CD14-positive monocyte (primary cell): ENCODE measurements around the gene DGKH. TPM values are rescaled to one million over a fixed set of nuclear protein-coding genes. Genes with fewer than 3 reads are reported as not detected.

Experiments used
- DNase-seq, 3 donors: peaks; one replicate each; pipeline ENCODE4 v3.0.0-alpha.2; 2011 to 2022
- H2AFZ ChIP-seq: 2 replicates; pipeline ENCODE4 v1.6.0; 2012; ENCODE audit warnings: mild to moderate bottlenecking, low read depth, low read length, inconsistent platforms; ENCODE audit not compliant: insufficient read depth, poor library complexity, severe bottlenecking
- H3K27ac ChIP-seq, 2 donors: 1 replicate in 1 of 2; 2 replicates in 1 of 2; pipeline ENCODE4 v1.5.1; 2012 to 2013; ENCODE audit warnings: low read length in 2 of 2, control low read depth in 1 of 2, inconsistent platforms in 1 of 2, low read depth in 1 of 2, mild to moderate bottlenecking in 1 of 2
- H3K27me3 ChIP-seq, 2 donors: one replicate each; pipeline versions ENCODE4 v1.6.0 to v1.6.1; 2011 to 2013; ENCODE audit warnings: low read length in 2 of 2; ENCODE audit not compliant: control insufficient read depth in 2 of 2, insufficient read depth in 2 of 2
- H3K36me3 ChIP-seq, 2 donors: replicated peaks in 1 of 2; 1 replicate in 1 of 2; 2 replicates in 1 of 2; pipeline versions ENCODE4 v1.5.1 to v1.6.1; 2012 to 2013; ENCODE audit warnings: low read length in 2 of 2, control low read depth in 1 of 2, inconsistent platforms in 1 of 2, mild to moderate bottlenecking in 1 of 2; ENCODE audit not compliant: insufficient read depth in 2 of 2, control insufficient read depth in 1 of 2
- H3K4me1 ChIP-seq, 2 donors: 1 replicate in 1 of 2; 2 replicates in 1 of 2; pipeline versions ENCODE4 v1.5.1 to v1.6.1; 2012 to 2013; ENCODE audit warnings: low read length in 2 of 2, control low read depth in 1 of 2, inconsistent platforms in 1 of 2, mild to moderate bottlenecking in 1 of 2, moderate library complexity in 1 of 2; ENCODE audit not compliant: insufficient read depth in 2 of 2, control insufficient read depth in 1 of 2
- H3K4me2 ChIP-seq: replicated peaks from 2 replicates; pipeline ENCODE3; 2012; ENCODE audit warnings: low read length, moderate library complexity, mild to moderate bottlenecking; ENCODE audit not compliant: poor library complexity, severe bottlenecking; ENCODE audit errors: extremely low read depth
- H3K4me3 ChIP-seq, 3 experiments: fragments of 200-600 bp in 1 of 3; sonication (generic) in 1 of 3; replicated peaks in 1 of 3; 1 replicate in 2 of 3; 2 replicates in 1 of 3; pipeline ENCODE4 v1.5.1; 2011 to 2013; ENCODE audit warnings: low read length in 3 of 3, mild to moderate bottlenecking in 3 of 3, control low read depth in 2 of 3, low read depth in 2 of 3, inconsistent platforms in 1 of 3, moderate library complexity in 1 of 3
- H3K79me2 ChIP-seq: 2 replicates; pipeline ENCODE4 v1.6.0; 2012; ENCODE audit warnings: mild to moderate bottlenecking, control low read depth, inconsistent platforms, low read length, moderate library complexity; ENCODE audit not compliant: insufficient read depth
- H3K9ac ChIP-seq: 2 replicates; pipeline ENCODE4 v1.6.0; 2017; ENCODE audit warnings: low read length, mild to moderate bottlenecking; ENCODE audit not compliant: insufficient read depth, poor library complexity, severe bottlenecking
- H3K9me3 ChIP-seq, 2 donors: replicated peaks in 1 of 2; 1 replicate in 1 of 2; 2 replicates in 1 of 2; pipeline versions ENCODE4 v1.5.1 to v1.6.1; 2012 to 2013; ENCODE audit warnings: low read length in 2 of 2, control low read depth in 1 of 2; ENCODE audit not compliant: control insufficient read depth in 1 of 2, insufficient read depth in 1 of 2
- H4K20me1 ChIP-seq: 2 replicates; pipeline ENCODE4 v1.6.0; 2012; ENCODE audit warnings: mild to moderate bottlenecking, low read length, control low read depth, moderate library complexity; ENCODE audit not compliant: insufficient read depth
- H3K27ac Mint-ChIP-seq, 7 donors: one replicate each; pipeline ENCODE4 v1.8.0; 2020; ENCODE audit warnings: mild to moderate bottlenecking in 7 of 7, mixed read lengths in 7 of 7, moderate library complexity in 6 of 7, inconsistent platforms in 2 of 7
- H3K27me3 Mint-ChIP-seq, 3 donors: one replicate each; pipeline ENCODE4 v1.8.0; 2021 to 2022; ENCODE audit warnings: low read depth in 3 of 3, mild to moderate bottlenecking in 3 of 3, mixed read lengths in 3 of 3, moderate library complexity in 3 of 3, inconsistent platforms in 1 of 3
- H3K36me3 Mint-ChIP-seq, 2 donors: one replicate each; pipeline ENCODE4 v1.8.0; 2020; ENCODE audit warnings: mixed read lengths in 2 of 2, inconsistent platforms in 1 of 2, mild to moderate bottlenecking in 1 of 2
- H3K4me1 Mint-ChIP-seq: one replicate; pipeline ENCODE4 v1.8.0; 2020; ENCODE audit warnings: mild to moderate bottlenecking, mixed read lengths
- H3K4me3 Mint-ChIP-seq, 2 donors: one replicate each; pipeline ENCODE4 v1.8.0; 2020; ENCODE audit warnings: mild to moderate bottlenecking in 2 of 2, mixed read lengths in 2 of 2, moderate library complexity in 1 of 2
- H3K9me3 Mint-ChIP-seq, 7 donors: one replicate each; pipeline ENCODE4 v1.8.0; 2020 to 2022; ENCODE audit warnings: mixed read lengths in 7 of 7, mild to moderate bottlenecking in 6 of 7, moderate library complexity in 6 of 7, inconsistent platforms in 2 of 7
- WGBS: methylation state at CpG from one replicate; pipeline ENCODE4 v1.1.5; 2013; ENCODE audit warnings: missing lambda C conversion rate; ENCODE audit not compliant: insufficient coverage; 5-methylcytosine and 5-hydroxymethylcytosine counted together
- intact Hi-C, 2 donors: fragments of 100-400 bp; cut with micrococcal nuclease; formaldehyde crosslinking; loops; one replicate each; pipeline versions ENCODE4 v1.15.0 to v1.15.1; 2023
- polyA plus RNA-seq, 3 donors: library from polyadenylated mRNA; depleted of rRNA in 1 of 3; unstranded in 2 of 3; stranded (reverse) in 1 of 3; fragments of 300-500 nt in 2 of 3; fragments of >200 nt in 1 of 3; fragmentation: Illumina TruSeq in 2 of 3; gene quantifications; 1 replicate in 2 of 3; 2 replicates in 1 of 3; pipeline ENCODE4 v1.2.3, GENCODE V29; 2012 to 2021
- TF ChIP-seq, protein P1 (sequence below): fragments of 200-600 bp; IDR thresholded peaks from one replicate; pipeline ENCODE4 v1.8.0; 2022; ENCODE audit warnings: antibody characterized with exemption, mild to moderate bottlenecking

Gene DGKH
- polyA plus RNA-seq, 3 donors: 0.10 to 0.79 (median 0.15) TPM

DNA sequence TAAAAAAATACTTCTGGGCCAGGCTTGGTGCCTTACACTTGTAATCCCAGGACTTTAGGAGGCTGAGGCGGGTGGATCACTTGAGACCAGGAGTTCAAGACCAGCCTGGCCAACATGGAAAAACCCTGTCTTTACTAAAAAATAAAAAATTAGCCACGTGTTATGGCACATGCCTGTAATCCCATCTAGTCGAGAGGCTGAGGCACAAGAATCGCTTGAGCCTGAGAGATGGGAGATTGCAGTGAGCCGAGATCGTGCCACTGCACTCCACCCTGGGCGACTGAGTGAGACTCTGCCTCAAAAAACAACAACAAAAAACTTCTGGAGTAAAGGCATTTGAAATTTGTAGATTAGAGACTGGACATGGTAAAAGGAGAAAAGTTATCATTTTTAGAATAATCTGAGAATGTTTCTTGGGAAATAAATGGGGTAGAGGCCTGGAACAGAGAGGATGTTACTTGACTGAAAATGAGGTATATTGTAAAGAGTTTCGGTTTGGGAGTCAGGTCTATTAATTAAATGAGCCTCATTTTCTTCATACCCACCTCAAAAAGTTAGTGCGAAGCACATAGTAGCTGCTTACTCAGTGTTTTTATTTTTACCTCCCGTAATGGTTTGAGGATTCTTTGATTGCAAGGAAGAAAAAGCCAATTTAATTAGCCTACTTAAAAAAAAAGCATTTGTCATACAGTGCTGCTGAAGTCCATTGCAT is 226.1 kb downstream of the DGKH start:
- no peaks in the 10 kb centered on the region for H3K36me3 Mint-ChIP-seq
- no peak overlapping the region for H3K4me3 ChIP-seq
- no peak overlapping the region for H3K9ac ChIP-seq
- H3K36me3 ChIP-seq: no peaks in the 10 kb centered on the region
- DNase-seq: no peak
- TF ChIP-seq, protein P1, sequence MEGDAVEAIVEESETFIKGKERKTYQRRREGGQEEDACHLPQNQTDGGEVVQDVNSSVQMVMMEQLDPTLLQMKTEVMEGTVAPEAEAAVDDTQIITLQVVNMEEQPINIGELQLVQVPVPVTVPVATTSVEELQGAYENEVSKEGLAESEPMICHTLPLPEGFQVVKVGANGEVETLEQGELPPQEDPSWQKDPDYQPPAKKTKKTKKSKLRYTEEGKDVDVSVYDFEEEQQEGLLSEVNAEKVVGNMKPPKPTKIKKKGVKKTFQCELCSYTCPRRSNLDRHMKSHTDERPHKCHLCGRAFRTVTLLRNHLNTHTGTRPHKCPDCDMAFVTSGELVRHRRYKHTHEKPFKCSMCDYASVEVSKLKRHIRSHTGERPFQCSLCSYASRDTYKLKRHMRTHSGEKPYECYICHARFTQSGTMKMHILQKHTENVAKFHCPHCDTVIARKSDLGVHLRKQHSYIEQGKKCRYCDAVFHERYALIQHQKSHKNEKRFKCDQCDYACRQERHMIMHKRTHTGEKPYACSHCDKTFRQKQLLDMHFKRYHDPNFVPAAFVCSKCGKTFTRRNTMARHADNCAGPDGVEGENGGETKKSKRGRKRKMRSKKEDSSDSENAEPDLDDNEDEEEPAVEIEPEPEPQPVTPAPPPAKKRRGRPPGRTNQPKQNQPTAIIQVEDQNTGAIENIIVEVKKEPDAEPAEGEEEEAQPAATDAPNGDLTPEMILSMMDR: no peak
- H3K4me1 Mint-ChIP-seq: peaks cover 39% of the 10 kb centered on the region
- peaks cover 68% of the 10 kb centered on the region for H3K79me2 ChIP-seq
- peaks cover 0 to 1% (median 1%) of the 10 kb centered on the region in 3 donors for H3K27me3 Mint-ChIP-seq
- no peak overlapping the region for H2AFZ ChIP-seq
- H3K27me3 ChIP-seq: no peaks in the 10 kb centered on the region
- H3K27ac ChIP-seq: peak overlapping the region in 1 of 2 donors; percentile 56
- H3K9me3 ChIP-seq: no peaks in the 10 kb centered on the region
- 100% methylated on average over 5 of the region's 10 CpGs for WGBS
- no peak overlapping the region for H3K4me3 Mint-ChIP-seq
- H3K4me1 ChIP-seq: peaks cover 45 to 54% of the 10 kb centered on the region in 2 donors
- peaks cover 16% of the 10 kb centered on the region for H4K20me1 ChIP-seq
- intact Hi-C loops: no loop called here
- H3K27ac Mint-ChIP-seq: peak overlapping the region in 4 of 7 donors; percentile 24 to 61 (median 42)
- H3K4me2 ChIP-seq: peak overlapping the region; percentile 10
- peaks cover 0 to 7% (median 4%) of the 10 kb centered on the region in 7 donors for H3K9me3 Mint-ChIP-seq

DNA sequence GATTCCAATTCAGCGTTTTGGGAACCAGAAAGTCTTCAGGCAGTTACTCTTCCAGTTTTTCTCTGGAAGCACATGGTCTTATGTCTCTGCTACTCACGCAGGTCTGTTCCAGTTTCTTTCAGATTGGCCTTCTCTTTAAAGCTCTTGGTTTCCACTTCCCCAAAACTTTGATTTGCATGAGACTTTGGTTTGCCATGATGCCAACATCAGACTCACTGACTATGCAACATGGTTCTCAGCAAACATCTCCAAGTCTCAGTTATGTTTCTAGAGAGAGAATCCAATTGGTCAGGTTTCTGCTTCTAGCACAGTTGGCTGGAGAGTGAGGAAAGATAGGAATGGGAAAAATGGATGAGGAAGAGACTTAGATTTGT is 226.6 kb downstream of the DGKH start:
- no peaks in the 10 kb centered on the region for H3K36me3 Mint-ChIP-seq
- Histone ChIP-seq H3K27ac (peak overlapping the region in 1 of 2 donors; percentile 56), H4K20me1 (peaks cover 21% of the 10 kb centered on the region), H3K9me3 (no peaks in the 10 kb centered on the region), H3K27me3 (no peaks in the 10 kb centered on the region), H3K36me3 (no peaks in the 10 kb centered on the region), H3K4me1 (peaks cover 45 to 57% of the 10 kb centered on the region in 2 donors), H3K9ac (no peak overlapping the region), H3K4me2 (peak overlapping the region; percentile 10), H2AFZ (no peak overlapping the region), H3K79me2 (peaks cover 73% of the 10 kb centered on the region), H3K4me3 (no peak overlapping the region)
- H3K27me3 Mint-ChIP-seq: peaks cover 0 to 1% (median 1%) of the 10 kb centered on the region in 3 donors
- intact Hi-C loops: no loop called here
- H3K4me1 Mint-ChIP-seq: peaks cover 39% of the 10 kb centered on the region
- DNase-seq: peak; percentile 54 to 63 (median 60)
- no peak overlapping the region for H3K4me3 Mint-ChIP-seq
- H3K27ac Mint-ChIP-seq: peak overlapping the region in 5 of 7 donors; percentile 1 to 61 (median 24)
- H3K9me3 Mint-ChIP-seq: peaks cover 0 to 7% (median 4%) of the 10 kb centered on the region in 7 donors
- TF ChIP-seq, protein P1: no peak
- WGBS: 0% methylated on average over 2 of the region's 2 CpGs
